Glomerular visceral epithelial cell (primary cell): ENCODE results near the gene TFPI.
"Not testable (repeated sequence)": the region's sequence is repeated elsewhere in the genome, so short reads cannot be mapped to it uniquely, and the experiment has no call there.

Experiments
- DNase-seq: peaks from one replicate; pipeline ENCODE4 v3.0.0-alpha.2; 2016; ENCODE audit errors: extremely low spot score

The TFPI gene

DNA sequence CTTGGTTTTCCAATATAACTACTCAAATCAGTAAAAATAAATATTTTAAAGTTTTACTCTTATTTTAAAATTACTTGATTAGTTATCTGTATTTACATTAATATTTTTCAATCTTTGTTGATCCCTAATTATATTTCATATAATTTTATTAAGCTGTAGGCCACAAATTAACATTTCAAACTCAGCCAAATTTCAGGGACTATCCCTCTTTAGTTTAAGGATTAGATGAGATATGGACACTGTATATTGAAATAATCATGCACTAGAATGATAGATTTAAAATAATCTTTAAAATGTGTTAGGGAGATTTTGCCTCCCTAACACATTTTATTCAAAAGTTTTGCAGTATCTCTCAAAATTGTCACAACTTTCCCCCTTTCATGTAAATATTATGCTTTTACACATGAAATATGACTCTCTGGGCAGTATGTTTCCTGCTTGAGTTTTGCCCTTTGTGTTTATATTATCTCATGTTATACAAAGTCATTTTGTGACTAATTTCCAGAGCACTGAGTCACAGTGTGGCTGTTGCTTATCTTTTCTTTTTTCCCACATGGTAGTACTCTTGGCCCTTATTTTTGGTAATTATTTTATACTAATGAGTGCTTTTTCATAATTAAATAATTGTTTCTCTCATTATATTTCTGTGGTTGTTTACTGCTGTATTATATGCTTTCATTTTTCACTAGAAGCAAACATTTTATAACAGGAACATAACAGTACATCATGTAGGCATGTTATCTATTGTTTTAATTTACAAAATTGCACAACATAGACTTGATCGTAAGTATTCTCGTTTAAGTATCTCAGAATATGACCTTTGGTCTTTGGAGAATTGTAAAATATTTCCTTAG lies 1.2 kb downstream of the TFPI start:
- DNase-seq, result peak; percentile 56

DNA sequence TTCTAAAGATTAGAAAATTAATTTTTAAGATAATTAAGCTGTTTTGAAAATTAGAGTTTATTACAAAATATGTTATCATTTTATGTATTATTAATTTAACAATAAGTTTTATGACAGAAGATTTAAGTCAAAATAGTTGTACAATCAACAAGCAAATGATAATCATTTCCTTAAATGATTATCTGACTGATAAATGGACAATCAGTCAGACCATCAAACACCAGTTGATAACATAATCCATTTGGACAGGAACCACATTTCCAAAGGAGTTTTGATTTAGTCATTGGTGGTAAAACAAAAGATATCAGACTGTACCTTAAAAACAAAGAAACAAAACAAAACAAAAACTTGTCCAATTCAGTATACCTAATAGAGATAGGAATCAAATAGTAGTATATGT lies 1.9 kb downstream of the TFPI start:
- DNase-seq, result no peak

GRCh38 chr2:187550857-187551256 lies 3.4 kb downstream of the TFPI start:
- no peak for DNase-seq

- no peak for DNase-seq
Measured at GRCh38 chr2:187549951-187550555, 4.2 kb downstream of the TFPI start.

GRCh38 chr2:187549193-187549592 lies 5.0 kb downstream of the TFPI start:
- no peak for DNase-seq

- no peak for DNase-seq
Measured at GRCh38 chr2:187548656-187549055, 5.6 kb downstream of the TFPI start.

GRCh38 chr2:187547353-187547979 lies 6.8 kb downstream of the TFPI start:
- peak; percentile 94 for DNase-seq

DNA sequence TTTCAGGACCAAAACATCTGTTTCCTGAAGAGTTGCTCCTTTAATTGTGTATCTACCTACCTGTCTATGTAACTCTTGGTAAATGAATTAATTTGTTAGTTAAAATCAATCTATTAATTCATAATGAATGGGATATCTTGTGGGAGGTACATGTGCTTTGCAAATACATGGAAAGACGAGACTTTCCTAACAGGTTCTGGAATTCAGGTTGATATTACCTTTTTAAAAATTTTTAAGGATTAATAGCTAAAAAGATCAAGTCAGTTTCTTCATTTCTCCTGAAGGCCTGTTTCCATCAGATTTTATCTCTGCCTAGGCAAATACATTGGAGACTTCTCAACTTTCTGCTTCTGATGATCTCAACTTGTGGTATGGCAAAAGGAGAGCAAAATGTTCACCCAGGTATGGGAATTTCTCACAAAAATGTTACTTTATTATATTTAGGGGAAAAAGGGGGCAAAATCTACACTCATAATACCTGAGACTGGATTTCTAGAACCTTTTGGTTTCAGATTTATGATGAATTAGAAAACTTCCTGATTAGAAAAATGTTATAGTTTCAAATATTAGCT lies 7.4 kb downstream of the TFPI start:
- no peak for DNase-seq

GRCh38 chr2:187545238-187545751 lies 8.9 kb downstream of the TFPI start:
- peak; percentile 52 for DNase-seq

- DNase-seq, result peak; percentile 63
Measured at GRCh38 chr2:187544371-187545080, 9.7 kb downstream of the TFPI start.

- DNase-seq, result no peak
Measured at GRCh38 chr2:187543488-187543887, 10.7 kb downstream of the TFPI start.

GRCh38 chr2:187542123-187542522 lies 12.1 kb downstream of the TFPI start:
- DNase-seq, result no peak

DNA sequence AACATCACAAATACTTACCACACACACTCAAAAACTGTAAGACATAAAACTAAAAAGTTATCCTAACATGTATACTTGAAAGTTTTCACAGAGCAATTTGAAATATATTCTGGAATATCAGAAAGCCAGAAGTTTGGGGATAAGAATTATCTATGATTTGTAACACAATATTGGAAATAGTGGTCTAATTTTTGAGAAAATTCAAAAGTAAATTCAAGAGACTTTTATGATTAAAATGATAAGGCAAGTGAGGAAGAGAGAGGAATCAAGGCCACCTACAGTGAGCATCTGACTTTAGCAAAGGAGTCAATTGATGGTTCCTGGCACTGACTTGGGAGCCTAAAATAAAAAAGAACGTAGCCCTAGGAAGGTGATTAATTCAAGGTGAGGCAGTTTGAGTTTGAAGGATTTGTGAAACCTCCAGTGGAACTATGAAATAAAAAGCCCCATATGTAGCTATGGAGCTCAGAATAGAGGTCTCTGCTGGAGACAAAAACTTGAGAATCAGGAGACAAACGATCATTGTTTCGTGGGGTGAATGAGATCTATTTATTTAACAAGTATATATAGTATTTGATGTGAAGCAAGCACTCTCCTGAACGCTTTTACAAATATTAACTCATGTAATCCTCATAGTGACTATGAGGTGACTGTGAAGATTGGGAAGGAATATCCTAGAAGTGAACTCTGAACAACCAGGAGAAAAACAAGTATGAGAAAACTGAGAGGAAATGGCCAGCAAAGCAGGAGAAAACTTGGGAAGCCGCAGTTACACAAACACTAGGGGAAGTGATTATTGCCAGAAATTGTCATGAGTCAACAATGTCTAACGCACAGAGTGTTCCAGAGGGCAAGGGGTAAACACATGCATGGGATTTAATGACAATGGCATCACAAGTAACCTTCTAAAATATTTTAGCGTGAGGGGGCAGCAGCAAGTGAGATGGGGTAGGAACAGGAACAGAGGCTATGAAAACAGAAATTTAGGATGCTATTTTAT lies 12.8 kb downstream of the TFPI start:
- peak; percentile 60 for DNase-seq

DNA sequence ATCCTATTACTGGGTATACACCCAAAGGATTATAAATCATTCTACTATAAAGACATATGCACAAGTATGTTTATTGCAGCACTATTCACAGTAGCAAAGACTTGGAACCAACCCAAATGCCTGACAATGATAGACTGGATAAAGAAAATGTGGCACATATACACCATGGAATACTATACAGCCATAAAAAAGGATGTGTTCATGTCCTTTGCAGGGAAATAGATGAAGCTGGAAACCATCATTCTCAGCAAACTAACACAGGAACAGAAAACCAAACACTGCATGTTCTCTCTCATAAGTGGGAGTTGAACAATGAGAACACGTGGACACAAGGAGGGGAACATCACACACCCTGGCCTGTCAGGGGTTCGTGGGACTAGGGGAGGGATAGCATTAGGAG lies 16.0 kb downstream of the TFPI start:
- not testable (repeated sequence) for DNase-seq

DNA sequence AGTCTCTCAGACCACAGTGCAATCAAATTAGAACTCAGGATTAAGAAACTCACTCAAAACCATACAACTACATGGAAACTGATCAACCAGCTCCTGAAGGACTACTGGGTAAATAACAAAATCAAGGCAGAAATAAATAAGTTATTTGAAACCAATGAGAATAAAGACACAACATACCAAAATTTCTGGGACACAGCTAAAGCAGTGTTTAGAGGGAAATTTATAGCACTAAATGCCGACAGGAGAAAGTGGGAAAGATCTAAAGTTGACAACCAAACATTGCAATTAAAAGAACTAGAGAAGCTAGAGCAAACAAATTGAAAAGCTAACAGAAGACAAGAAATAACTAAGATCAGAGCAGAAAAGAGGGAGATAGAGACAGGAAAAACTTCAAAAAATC lies 18.9 kb downstream of the TFPI start:
- not testable (repeated sequence) for DNase-seq

GRCh38 chr2:187532333-187533120 lies 21.7 kb downstream of the TFPI start:
- no peak for DNase-seq

GRCh38 chr2:187529977-187530721 lies 24.1 kb downstream of the TFPI start:
- DNase-seq, result no peak

DNA sequence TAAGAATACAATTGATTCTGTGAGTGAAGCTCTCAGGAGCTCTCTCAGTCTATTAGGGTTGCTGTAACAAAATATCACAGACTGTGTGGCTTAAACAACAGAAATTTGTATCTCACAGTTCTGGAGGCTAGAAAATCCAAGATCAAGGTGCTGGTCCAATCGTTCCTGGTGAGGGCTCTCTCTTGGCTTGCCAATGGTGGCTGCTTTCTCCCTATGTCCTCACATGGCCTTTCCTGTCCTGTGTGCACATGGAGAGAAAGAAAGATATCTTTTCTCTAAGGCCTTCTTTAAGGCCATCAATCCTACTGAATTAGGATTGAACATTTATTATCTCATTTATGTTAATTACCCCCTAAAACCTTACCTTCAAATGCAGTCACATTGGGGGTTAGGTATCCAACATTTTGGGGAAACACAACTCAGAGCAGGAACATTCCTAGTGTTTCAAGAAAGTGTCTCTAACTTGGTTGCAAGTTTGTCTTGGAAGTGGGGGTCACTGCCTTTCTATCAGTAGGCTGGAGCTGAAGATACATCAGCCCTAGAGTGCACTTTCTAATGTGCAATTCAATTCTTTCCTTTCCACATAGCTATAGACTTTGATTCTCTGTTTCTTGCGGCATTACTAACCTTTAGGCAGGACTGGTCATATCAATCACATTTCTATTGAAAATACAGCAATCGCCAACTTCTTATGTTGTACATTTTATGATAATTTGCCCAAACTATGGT lies 24.8 kb downstream of the TFPI start:
- DNase-seq, result no peak
